Measurements from ENCODE around the gene UCHL3.

Gene UCHL3

GRCh38 chr13:75621147-75621546 lies 71.6 kb downstream of the UCHL3 start:
- H3K27ac ChIP-seq (ENCODE audit: low read depth, low read length): peak overlapping the region; percentile 57
- no peaks in the 10 kb centered on the region for H3K79me2 ChIP-seq (ENCODE audit: control insufficient read depth, insufficient read depth, low read length, unreplicated experiment)
- peaks cover 7% of the 10 kb centered on the region for H3K36me3 ChIP-seq (ENCODE audit: insufficient read depth, low read length)
- no peaks in the 10 kb centered on the region for H3K27me3 ChIP-seq (ENCODE audit: insufficient read depth, low read length)
- peak overlapping the region; percentile 27 for H2AFZ ChIP-seq (ENCODE audit: low read length, unreplicated experiment)
- H3K4me1 ChIP-seq (ENCODE audit: control insufficient read depth, insufficient read depth, low read length, unreplicated experiment): peaks cover 35% of the 10 kb centered on the region
- peak overlapping the region; percentile 67 for H3K4me3 ChIP-seq (ENCODE audit: low read depth, low read length)

DNA sequence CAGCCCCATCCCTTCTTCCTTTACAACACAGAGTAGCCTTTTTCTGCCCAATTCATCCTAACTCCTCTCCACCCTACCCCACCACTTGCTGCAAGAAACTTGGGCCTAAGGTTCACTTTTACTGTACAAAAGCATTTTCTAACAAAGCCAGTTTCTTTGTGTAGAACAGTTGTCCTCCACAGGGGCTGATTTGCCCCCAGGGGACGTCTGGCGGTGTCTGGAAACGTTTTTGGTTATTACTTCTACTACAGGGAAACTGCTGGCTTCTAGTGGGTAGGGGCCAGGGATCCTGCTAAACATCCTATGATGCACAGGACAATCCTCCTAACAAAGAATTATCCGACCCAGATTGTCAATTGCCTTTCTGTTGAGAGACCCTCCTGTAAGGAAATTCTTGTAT lies 79.2 kb downstream of the UCHL3 start:
- Histone ChIP-seq H3K36me3 (ENCODE audit: insufficient read depth, low read length) (peaks cover 7% of the 10 kb centered on the region), H3K27ac (ENCODE audit: low read depth, low read length) (no peak overlapping the region), H3K79me2 (ENCODE audit: control insufficient read depth, insufficient read depth, low read length, unreplicated experiment) (no peaks in the 10 kb centered on the region), H3K4me3 (ENCODE audit: low read depth, low read length) (no peak overlapping the region), H3K4me1 (ENCODE audit: control insufficient read depth, insufficient read depth, low read length, unreplicated experiment) (peaks cover 9% of the 10 kb centered on the region), H3K27me3 (ENCODE audit: insufficient read depth, low read length) (no peaks in the 10 kb centered on the region), H2AFZ (ENCODE audit: low read length, unreplicated experiment) (no peak overlapping the region)

- H2AFZ ChIP-seq (ENCODE audit: low read length, unreplicated experiment): peak overlapping the region; percentile 64
- peak overlapping the region; percentile 70 for H3K27ac ChIP-seq (ENCODE audit: low read depth, low read length)
- H3K4me1 ChIP-seq (ENCODE audit: control insufficient read depth, insufficient read depth, low read length, unreplicated experiment): peaks cover 9% of the 10 kb centered on the region
- no peaks in the 10 kb centered on the region for H3K36me3 ChIP-seq (ENCODE audit: insufficient read depth, low read length)
- peak overlapping the region; percentile 25; the same call in 1 of the 2 replicates for H3K4me3 ChIP-seq (ENCODE audit: low read depth, low read length)
- peaks cover 18% of the 10 kb centered on the region for H3K79me2 ChIP-seq (ENCODE audit: control insufficient read depth, insufficient read depth, low read length, unreplicated experiment)
- no peaks in the 10 kb centered on the region for H3K27me3 ChIP-seq (ENCODE audit: insufficient read depth, low read length)
These were observed 83.7 kb downstream of the UCHL3 start for GRCh38 chr13:75633285-75633684.

DNA sequence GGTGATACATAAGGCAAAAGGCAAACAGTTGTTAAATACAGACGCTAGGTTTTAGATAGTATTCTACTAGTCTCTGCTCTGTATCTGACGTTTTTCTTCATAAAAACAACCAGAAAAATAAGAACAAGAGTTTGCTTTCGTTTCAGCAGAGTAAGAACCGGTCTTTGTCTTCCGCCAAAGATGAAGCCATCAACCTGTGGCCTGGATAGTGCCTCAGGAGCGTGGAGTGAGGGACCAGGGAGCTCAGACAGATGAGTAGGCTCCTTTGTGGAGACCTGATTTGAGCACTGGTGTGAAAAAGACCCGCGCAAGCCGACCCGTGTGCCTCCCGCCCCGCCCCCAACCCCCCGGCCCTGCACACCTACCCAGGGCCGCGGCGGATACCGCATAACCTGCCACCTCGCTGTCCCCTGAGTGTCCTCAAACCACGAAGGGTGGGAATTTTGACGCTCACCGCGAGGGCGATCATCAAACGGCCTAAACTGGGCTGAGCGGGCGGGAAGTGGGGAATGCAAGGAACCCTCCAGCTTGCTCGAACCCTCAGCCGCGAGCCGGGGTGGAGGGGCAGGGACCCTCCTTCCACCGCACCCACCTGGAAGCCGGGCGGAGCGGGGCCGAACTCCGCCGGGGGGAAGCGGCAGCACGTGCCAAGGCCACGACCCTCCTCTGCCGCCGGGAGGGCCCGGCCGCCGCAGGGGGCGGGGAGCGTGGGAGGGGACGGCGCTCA lies 85.7 kb downstream of the UCHL3 start:
- Histone ChIP-seq H3K79me2 (ENCODE audit: control insufficient read depth, insufficient read depth, low read length, unreplicated experiment) (peaks cover 38% of the 10 kb centered on the region), H3K4me3 (ENCODE audit: low read depth, low read length) (peak overlapping the region; percentile 94), H3K27me3 (ENCODE audit: insufficient read depth, low read length) (no peaks in the 10 kb centered on the region), H3K4me1 (ENCODE audit: control insufficient read depth, insufficient read depth, low read length, unreplicated experiment) (peaks cover 20% of the 10 kb centered on the region), H2AFZ (ENCODE audit: low read length, unreplicated experiment) (peak overlapping the region; percentile 57), H3K27ac (ENCODE audit: low read depth, low read length) (peak overlapping the region; percentile 48), H3K36me3 (ENCODE audit: insufficient read depth, low read length) (no peaks in the 10 kb centered on the region; the same call in 1 of the 2 replicates)

DNA sequence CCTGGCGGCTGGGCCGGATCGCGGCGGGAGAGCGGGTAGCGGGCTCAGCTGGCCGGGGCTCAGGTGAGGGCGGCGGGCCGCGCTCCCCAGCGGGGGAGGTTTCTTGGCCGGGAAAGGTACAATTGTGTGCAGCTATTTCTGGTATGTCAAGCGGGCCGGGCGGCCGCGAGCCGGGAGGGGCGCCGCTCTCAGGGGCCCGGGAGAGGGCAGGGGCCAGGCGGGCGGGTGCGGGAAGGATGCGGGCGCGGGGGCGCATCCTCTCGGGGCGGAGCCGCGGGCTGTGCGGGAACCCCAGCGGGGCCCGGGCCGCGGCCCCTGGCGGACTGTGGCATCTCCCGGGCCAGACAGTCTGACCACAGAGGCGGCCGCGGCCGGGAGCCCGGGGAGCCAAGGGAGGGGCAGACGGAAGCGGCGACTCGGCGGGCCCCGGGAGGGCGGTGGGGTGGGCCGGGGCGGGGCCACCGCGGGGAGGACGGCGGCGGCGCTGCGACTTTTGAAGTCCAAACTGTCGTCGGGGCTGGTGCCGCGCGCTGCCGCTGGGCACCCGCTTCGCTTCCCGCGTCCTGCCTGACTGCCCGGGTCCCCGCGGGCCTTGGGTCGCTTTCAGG lies 86.3 kb downstream of the UCHL3 start, which contains the start of gene LMO7:
Gene LMO7, plus strand, starts transcription at position 503 of the 608 bp plus-strand sequence. CDS start 328 bp downstream, outside the sequence.
- Histone ChIP-seq H3K27me3 (ENCODE audit: insufficient read depth, low read length) (no peaks in the 10 kb centered on the region), H3K27ac (ENCODE audit: low read depth, low read length) (peak within 1 kb of the TSS; percentile 48), H3K4me3 (ENCODE audit: low read depth, low read length) (peak within 1 kb of the TSS; percentile 94), H3K36me3 (ENCODE audit: insufficient read depth, low read length) (no peaks in the 10 kb centered on the region; the same call in 1 of the 2 replicates), H2AFZ (ENCODE audit: low read length, unreplicated experiment) (peak within 1 kb of the TSS; percentile 80), H3K4me1 (ENCODE audit: control insufficient read depth, insufficient read depth, low read length, unreplicated experiment) (peaks cover 27% of the 10 kb centered on the region), H3K79me2 (ENCODE audit: control insufficient read depth, insufficient read depth, low read length, unreplicated experiment) (peaks cover 45% of the 10 kb centered on the region)

DNA sequence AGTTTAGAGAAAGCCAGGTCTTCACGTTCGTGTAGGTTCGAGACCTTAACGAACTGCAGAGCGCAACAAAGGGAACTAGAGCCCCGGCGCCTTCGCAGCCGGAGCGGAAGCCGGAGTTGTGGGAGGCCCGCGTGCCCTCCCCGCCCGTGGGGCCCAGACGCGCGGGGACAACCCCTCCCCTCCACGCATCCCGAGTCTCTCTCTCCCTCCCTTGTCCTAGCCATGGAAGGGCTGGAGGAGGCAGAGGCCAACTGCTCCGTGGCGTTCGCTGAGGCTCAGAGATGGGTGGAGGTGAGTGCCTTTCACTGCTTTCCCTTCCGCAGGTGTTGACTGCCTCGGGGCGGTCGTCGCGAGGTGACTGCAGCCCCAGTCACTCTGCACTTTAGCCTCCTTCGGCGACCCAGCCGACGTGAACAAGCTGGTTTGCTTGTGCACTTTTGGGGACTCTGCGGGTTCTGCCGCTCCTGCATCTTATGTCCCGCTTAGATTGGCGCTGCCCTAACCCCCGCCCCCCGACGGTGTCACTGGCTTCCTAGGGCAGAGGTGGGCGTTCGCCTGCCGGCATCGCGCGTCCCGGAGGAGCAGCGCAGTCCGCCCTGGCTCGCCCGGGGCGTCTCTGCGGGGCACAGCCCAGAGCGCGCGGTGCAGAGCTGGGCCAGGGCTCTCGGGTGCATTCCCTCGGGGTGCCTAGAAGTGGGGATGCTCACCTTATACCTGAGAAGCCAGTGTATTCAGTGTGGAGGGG lies 87.0 kb downstream of the UCHL3 start:
- H3K4me3 ChIP-seq (ENCODE audit: low read depth, low read length): peak overlapping the region; percentile 94
- peaks cover 30% of the 10 kb centered on the region for H3K4me1 ChIP-seq (ENCODE audit: control insufficient read depth, insufficient read depth, low read length, unreplicated experiment)
- H3K36me3 ChIP-seq (ENCODE audit: insufficient read depth, low read length): no peaks in the 10 kb centered on the region; the same call in 1 of the 2 replicates
- peak overlapping the region; percentile 80 for H2AFZ ChIP-seq (ENCODE audit: low read length, unreplicated experiment)
- H3K27me3 ChIP-seq (ENCODE audit: insufficient read depth, low read length): no peaks in the 10 kb centered on the region
- 0 out of 2 replicates have a peak overlapping the region, but pooled peaks have one; percentile 7 for H3K27ac ChIP-seq (ENCODE audit: low read depth, low read length)
- H3K79me2 ChIP-seq (ENCODE audit: control insufficient read depth, insufficient read depth, low read length, unreplicated experiment): peaks cover 51% of the 10 kb centered on the region

DNA sequence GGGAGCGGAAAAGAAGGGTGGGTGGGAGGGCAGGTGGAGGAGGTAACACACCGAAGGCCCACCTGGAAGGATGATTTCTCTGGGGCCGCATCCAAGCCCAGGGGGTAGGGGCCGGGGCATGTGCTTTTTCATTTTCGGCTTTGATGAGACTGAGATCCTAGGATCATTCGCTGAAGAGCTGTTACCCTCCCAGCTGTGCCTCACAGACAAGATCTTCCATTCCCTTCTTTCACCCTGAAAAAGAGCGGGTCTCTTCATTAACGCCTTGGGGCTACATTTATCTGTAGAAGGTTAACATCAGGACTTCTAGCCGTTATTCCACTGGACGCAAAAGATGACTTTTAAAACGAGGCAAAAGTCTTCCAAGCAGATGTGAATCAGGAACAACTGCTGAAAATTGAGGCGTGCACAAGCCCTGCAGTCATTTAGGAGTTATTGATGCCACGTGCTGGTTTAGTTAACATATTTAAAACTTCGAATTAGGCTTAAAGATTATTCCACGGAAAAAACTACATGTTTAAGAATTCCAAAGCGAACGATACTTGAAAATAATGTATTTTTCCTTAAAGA lies 87.7 kb downstream of the UCHL3 start:
- H3K4me3 ChIP-seq (ENCODE audit: low read depth, low read length): peak overlapping the region; percentile 94
- peaks cover 55% of the 10 kb centered on the region for H3K79me2 ChIP-seq (ENCODE audit: control insufficient read depth, insufficient read depth, low read length, unreplicated experiment)
- H3K27me3 ChIP-seq (ENCODE audit: insufficient read depth, low read length): no peaks in the 10 kb centered on the region
- H3K36me3 ChIP-seq (ENCODE audit: insufficient read depth, low read length): no peaks in the 10 kb centered on the region; the same call in 1 of the 2 replicates
- peaks cover 30% of the 10 kb centered on the region for H3K4me1 ChIP-seq (ENCODE audit: control insufficient read depth, insufficient read depth, low read length, unreplicated experiment)
- H2AFZ ChIP-seq (ENCODE audit: low read length, unreplicated experiment): peak overlapping the region; percentile 58
- no peak overlapping the region for H3K27ac ChIP-seq (ENCODE audit: low read depth, low read length)

- Histone ChIP-seq H3K4me3 (ENCODE audit: low read depth, low read length) (peak overlapping the region; percentile 94), H3K36me3 (ENCODE audit: insufficient read depth, low read length) (no peaks in the 10 kb centered on the region; the same call in 1 of the 2 replicates), H3K27me3 (ENCODE audit: insufficient read depth, low read length) (no peaks in the 10 kb centered on the region), H3K4me1 (ENCODE audit: control insufficient read depth, insufficient read depth, low read length, unreplicated experiment) (peaks cover 21% of the 10 kb centered on the region), H3K27ac (ENCODE audit: low read depth, low read length) (no peak overlapping the region), H2AFZ (ENCODE audit: low read length, unreplicated experiment) (no peak overlapping the region), H3K79me2 (ENCODE audit: control insufficient read depth, insufficient read depth, low read length, unreplicated experiment) (peaks cover 75% of the 10 kb centered on the region)
These were observed 89.9 kb downstream of the UCHL3 start for GRCh38 chr13:75639454-75639853.

DNA sequence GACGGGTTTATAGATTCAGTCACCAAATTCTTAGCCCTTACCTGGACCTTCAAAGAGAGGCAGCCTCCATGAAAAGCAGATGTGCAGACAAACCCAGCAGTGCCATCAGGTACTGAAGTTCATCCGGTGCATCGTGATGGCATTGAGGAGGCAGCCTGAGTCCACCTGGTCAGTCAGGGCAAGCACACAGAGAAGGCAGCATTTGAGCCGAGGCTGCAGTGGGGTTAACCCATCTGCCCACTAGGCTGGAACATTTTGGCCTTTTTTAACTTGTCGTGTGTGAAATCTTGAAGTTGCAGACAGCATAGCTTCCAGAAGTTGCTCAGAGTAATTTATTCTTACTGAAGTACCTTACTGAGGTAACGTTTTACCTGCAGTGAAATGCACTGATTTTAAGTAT lies 91.4 kb downstream of the UCHL3 start:
- H3K4me1 ChIP-seq (ENCODE audit: control insufficient read depth, insufficient read depth, low read length, unreplicated experiment): peaks cover 21% of the 10 kb centered on the region
- peaks cover 88% of the 10 kb centered on the region for H3K79me2 ChIP-seq (ENCODE audit: control insufficient read depth, insufficient read depth, low read length, unreplicated experiment)
- no peaks in the 10 kb centered on the region for H3K27me3 ChIP-seq (ENCODE audit: insufficient read depth, low read length)
- H2AFZ ChIP-seq (ENCODE audit: low read length, unreplicated experiment): no peak overlapping the region
- H3K36me3 ChIP-seq (ENCODE audit: insufficient read depth, low read length): no peaks in the 10 kb centered on the region; the same call in 1 of the 2 replicates
- no peak overlapping the region for H3K4me3 ChIP-seq (ENCODE audit: low read depth, low read length)
- H3K27ac ChIP-seq (ENCODE audit: low read depth, low read length): no peak overlapping the region

DNA sequence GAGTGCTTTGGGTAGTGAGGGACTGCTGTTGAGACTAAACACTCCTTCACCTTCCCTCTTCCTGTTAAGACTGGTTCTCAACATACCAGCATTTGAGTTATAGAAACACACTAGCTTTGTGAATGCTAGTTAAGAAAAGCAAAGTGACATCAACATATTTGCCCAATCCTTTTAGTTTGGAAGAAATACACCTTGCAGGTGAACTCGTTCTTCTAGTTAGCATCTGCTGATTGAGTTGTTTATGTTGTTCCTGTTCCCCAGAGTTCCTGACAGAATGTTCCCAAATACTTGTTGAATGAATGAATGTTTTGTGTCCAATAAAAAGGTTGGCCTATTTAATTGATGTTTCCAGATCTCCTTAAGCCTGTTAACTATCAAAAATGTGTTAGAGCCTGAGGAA lies 93.6 kb downstream of the UCHL3 start:
- Histone ChIP-seq H3K79me2 (ENCODE audit: control insufficient read depth, insufficient read depth, low read length, unreplicated experiment) (peaks cover 86% of the 10 kb centered on the region), H3K4me3 (ENCODE audit: low read depth, low read length) (no peak overlapping the region)

More for the DNA sequence above, 93.6 kb downstream of the UCHL3 start:
- Histone ChIP-seq H3K36me3 (ENCODE audit: insufficient read depth, low read length) (no peaks in the 10 kb centered on the region; the same call in none of the 2 replicates), H3K27me3 (ENCODE audit: insufficient read depth, low read length) (no peaks in the 10 kb centered on the region), H3K4me1 (ENCODE audit: control insufficient read depth, insufficient read depth, low read length, unreplicated experiment) (peaks cover 29% of the 10 kb centered on the region), H2AFZ (ENCODE audit: low read length, unreplicated experiment) (no peak overlapping the region), H3K27ac (ENCODE audit: low read depth, low read length) (no peak overlapping the region)

Measured in ACC112 (cell line).